ENCODE results near the gene TBPL1.

The TBPL1 gene

DNA sequence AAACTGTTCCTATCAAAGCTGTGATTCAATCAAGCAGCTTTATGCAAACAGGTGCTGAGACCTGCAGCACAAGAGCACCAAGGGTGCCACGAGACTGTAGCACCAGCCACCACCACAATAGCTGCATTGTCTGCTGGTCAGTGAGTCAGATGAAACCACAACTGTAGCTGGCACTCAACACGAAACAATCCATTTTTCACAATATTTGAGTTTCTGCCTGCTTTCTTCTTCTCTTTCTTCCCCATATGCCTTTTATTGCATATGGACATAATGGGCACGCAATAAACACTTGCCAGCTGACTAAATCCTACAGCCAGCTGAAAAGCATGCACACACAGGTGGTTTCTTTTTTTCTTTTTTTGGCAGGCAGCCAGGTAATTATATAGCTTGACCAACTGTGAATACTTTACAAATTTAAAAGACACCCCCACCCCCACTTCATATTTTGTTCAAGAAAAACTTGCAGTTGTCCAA is 82.8 kb downstream of the TBPL1 start:
- peaks cover 6% of the 10 kb centered on the region for H3K4me1 ChIP-seq (ENCODE audit: control insufficient read depth, low read depth, low read length)
- no peak overlapping the region for H3K27ac ChIP-seq (ENCODE audit: low read length)
- H3K9ac ChIP-seq (ENCODE audit: low read length): no peak overlapping the region
- no peaks in the 10 kb centered on the region for H3K27me3 ChIP-seq (ENCODE audit: control insufficient read depth, insufficient read depth, low read length)
- H3K4me3 ChIP-seq (ENCODE audit: low read length): no peak overlapping the region
- H3K9me3 ChIP-seq (ENCODE audit: control insufficient read depth, low read depth, low read length): no peaks in the 10 kb centered on the region
- no peaks in the 10 kb centered on the region for H3K36me3 ChIP-seq (ENCODE audit: control insufficient read depth, low read depth, low read length)

DNA sequence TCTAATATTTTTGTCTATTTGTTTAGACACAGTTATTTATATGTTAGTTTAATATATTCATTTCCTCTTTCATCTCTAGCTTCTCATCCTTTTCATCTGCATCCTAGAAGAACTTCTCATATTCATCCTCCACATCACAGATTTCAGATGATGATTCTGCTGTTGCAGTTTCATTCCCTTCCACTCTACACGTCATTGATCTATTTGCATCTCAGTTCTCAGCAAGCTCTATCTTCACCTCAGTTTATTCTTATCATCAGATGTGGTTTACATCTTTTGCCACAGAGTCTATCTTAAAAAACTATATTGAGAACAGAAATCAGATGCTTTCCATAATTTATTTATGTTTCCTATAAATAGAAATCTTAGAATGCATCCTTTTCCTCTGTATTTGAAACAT is 86.1 kb downstream of the TBPL1 start:
- peaks cover 14% of the 10 kb centered on the region for H3K4me1 ChIP-seq (ENCODE audit: control insufficient read depth, low read depth, low read length)
- H3K9ac ChIP-seq (ENCODE audit: low read length): no peak overlapping the region
- no peaks in the 10 kb centered on the region for H3K27me3 ChIP-seq (ENCODE audit: control insufficient read depth, insufficient read depth, low read length)
- H3K4me3 ChIP-seq (ENCODE audit: low read length): no peak overlapping the region
- H3K9me3 ChIP-seq (ENCODE audit: control insufficient read depth, low read depth, low read length): no peaks in the 10 kb centered on the region
- H3K27ac ChIP-seq (ENCODE audit: low read length): no peak overlapping the region
- H3K36me3 ChIP-seq (ENCODE audit: control insufficient read depth, low read depth, low read length): no peaks in the 10 kb centered on the region
